OCI-LY1 (cell line): Measurements from ENCODE around the gene CAT.

Experiments used
- CTCF ChIP-seq: fragments of 200-600 bp; sonication (generic), shearing (Covaris generic); IDR thresholded peaks from 2 replicates; pipeline ENCODE4 v1.5.1; 2017; ENCODE audit warnings: mild to moderate bottlenecking, antibody characterized with exemption, low read length, moderate library complexity, mixed read lengths
- EZH2 ChIP-seq: fragments of 200-600 bp; sonication (generic), shearing (Covaris generic); IDR thresholded peaks from 2 replicates; pipeline ENCODE4 v1.8.0; 2017; ENCODE audit warnings: borderline replicate concordance, mixed run types, mild to moderate bottlenecking, antibody characterized with exemption, low read length, moderate library complexity, mixed read lengths

GRCh38 chr11:34439610-34440198 lies 970 bp downstream of the CAT start:
- no peak for TF ChIP-seq CTCF
- TF ChIP-seq EZH2, result no peak
